Measurements from ENCODE around the gene LRFN5.

DNA sequence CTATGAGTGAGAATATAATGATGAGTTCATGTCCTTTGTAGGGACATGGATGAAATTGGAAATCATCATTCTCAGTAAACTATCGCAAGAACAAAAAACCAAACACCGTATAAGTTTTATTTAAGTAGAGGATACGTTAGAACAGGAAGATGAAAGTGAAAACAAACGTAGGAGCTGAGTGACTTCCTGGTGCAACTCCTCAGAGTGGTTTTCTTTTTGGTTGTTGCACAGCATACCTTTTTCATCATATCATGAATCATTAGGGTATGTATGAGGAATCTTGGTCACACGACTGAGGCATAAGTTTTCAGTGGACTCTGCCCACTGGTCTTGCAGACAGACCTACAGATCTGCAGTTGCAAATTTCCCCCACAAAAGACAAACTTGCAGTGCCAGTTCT lies 199.0 kb downstream of the LRFN5 start:
- TF ChIP-seq EZH2phosphoT487 (IDR thresholded peaks at IDR 0.05; ENCODE audit: insufficient read depth, low read depth) (no peak), EZH2 (IDR thresholded peaks at IDR 0.05; ENCODE audit: insufficient read depth, poor library complexity, severe bottlenecking) (no peak)
